HCT116 (cell line): Measurements from ENCODE around the gene C17orf58.

ENCODE experiments used
- CEBPB ChIP-seq: IDR thresholded peaks from 2 replicates; pipeline ENCODE4 v1.6.1; 2012; ENCODE audit warnings: low read depth
- CTCF ChIP-seq, 3 experiments: fragments of 200-600 bp in 1 of 3; sonication (generic) in 1 of 3; IDR thresholded peaks in 2 of 3; conservative IDR thresholded peaks in 1 of 3; 2 replicates each; pipeline ENCODE4 v1.5.1; 2012 to 2017; ENCODE audit warnings: low read depth in 2 of 3, low read length in 2 of 3, antibody characterized with exemption in 1 of 3, borderline replicate concordance in 1 of 3, control low read depth in 1 of 3, mild to moderate bottlenecking in 1 of 3, mixed read lengths in 1 of 3, mixed run types in 1 of 3, moderate library complexity in 1 of 3; ENCODE audit not compliant: insufficient read depth in 1 of 3
- EGR1 ChIP-seq: IDR thresholded peaks from 2 replicates; pipeline ENCODE4 v1.6.1; 2012; ENCODE audit warnings: low read depth
- EZH2 ChIP-seq: fragments of 200-600 bp; sonication (generic); IDR thresholded peaks from 2 replicates; pipeline ENCODE4 v1.6.1; 2017; ENCODE audit warnings: antibody characterized with exemption, mixed run types
- FOSL1 ChIP-seq: IDR thresholded peaks from 2 replicates; pipeline ENCODE4 v1.6.1; 2012; ENCODE audit warnings: low read depth
- POLR2A ChIP-seq: IDR thresholded peaks from 2 replicates; pipeline ENCODE4 v1.7.0; 2011; ENCODE audit warnings: borderline replicate concordance; ENCODE audit not compliant: insufficient read depth, insufficient read length; ENCODE audit errors: extremely low read depth
- REST ChIP-seq: IDR thresholded peaks from 2 replicates; pipeline ENCODE4 v1.6.1; 2012; ENCODE audit warnings: low read depth
- YY1 ChIP-seq: IDR thresholded peaks from 2 replicates; pipeline ENCODE4 v1.6.1; 2011; ENCODE audit warnings: low read length, low read depth, moderate library complexity, mild to moderate bottlenecking; ENCODE audit not compliant: insufficient replicate concordance; ENCODE audit errors: extremely low read depth
- ZBTB33 ChIP-seq: IDR thresholded peaks from 2 replicates; pipeline ENCODE4 v1.6.1; 2011; ENCODE audit warnings: mild to moderate bottlenecking, low read length, moderate library complexity; ENCODE audit not compliant: insufficient replicate concordance; ENCODE audit errors: extremely low read depth
- TF ChIP-seq, protein P1 (sequence below): IDR thresholded peaks from 2 replicates; pipeline ENCODE4 v1.6.1; 2012

- TF ChIP-seq YY1, result no peak
- TF ChIP-seq REST, result no peak
- TF ChIP-seq, protein P1, sequence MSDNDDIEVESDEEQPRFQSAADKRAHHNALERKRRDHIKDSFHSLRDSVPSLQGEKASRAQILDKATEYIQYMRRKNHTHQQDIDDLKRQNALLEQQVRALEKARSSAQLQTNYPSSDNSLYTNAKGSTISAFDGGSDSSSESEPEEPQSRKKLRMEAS, result no peak
- TF ChIP-seq POLR2A, result no peak
- no peak for TF ChIP-seq FOSL1
- TF ChIP-seq CTCF (IDR thresholded peaks at IDR 0.05 in 2 of 3, conservative IDR thresholded peaks at IDR 0.05 in 1 of 3; ENCODE audit: borderline replicate concordance in 1 of 3, insufficient read depth in 1 of 3, low read depth in 2 of 3, low read length in 2 of 3), result no peak
- no peak for TF ChIP-seq ZBTB33
- TF ChIP-seq CEBPB, result no peak
- no peak for TF ChIP-seq EZH2
- TF ChIP-seq EGR1, result no peak
Measured at GRCh38 chr17:68036304-68037147, 40.3 kb upstream of the C17orf58 start.
